GM21576 (cell line): ENCODE results near the gene CBFA2T3.
"Not testable (repeated sequence)": the region's sequence is repeated elsewhere in the genome, so short reads cannot be mapped to it uniquely, and the experiment has no call there.

Source experiments
- ATAC-seq: cut with Tn5 transposase; IDR thresholded peaks from one replicate; pipeline ENCODE4 v1.9.1; 2021; ENCODE audit warnings: mild to moderate bottlenecking, moderate library complexity; ENCODE audit not compliant: unreplicated experiment

Gene CBFA2T3

GRCh38 chr16:88894681-88895300 lies 82.2 kb downstream of the CBFA2T3 start:
- ATAC-seq = no peak

- not testable (repeated sequence) for ATAC-seq
Measured at GRCh38 chr16:88894266-88894665, 82.7 kb downstream of the CBFA2T3 start.

GRCh38 chr16:88893127-88893968 lies 83.7 kb downstream of the CBFA2T3 start:
- no peak for ATAC-seq

GRCh38 chr16:88892065-88892464 lies 84.9 kb downstream of the CBFA2T3 start:
- no peak for ATAC-seq

GRCh38 chr16:88891083-88891482 lies 85.9 kb downstream of the CBFA2T3 start:
- no peak for ATAC-seq

GRCh38 chr16:88889702-88890352 lies 87.2 kb downstream of the CBFA2T3 start:
- ATAC-seq = not testable (repeated sequence)

GRCh38 chr16:88888461-88889387 lies 88.3 kb downstream of the CBFA2T3 start:
- ATAC-seq = no peak

GRCh38 chr16:88888057-88888456 lies 89.0 kb downstream of the CBFA2T3 start:
- no peak for ATAC-seq

GRCh38 chr16:88886845-88887521 lies 90.0 kb downstream of the CBFA2T3 start:
- no peak for ATAC-seq

- no peak for ATAC-seq
Measured at GRCh38 chr16:88886420-88886844, 90.6 kb downstream of the CBFA2T3 start.

- no peak for ATAC-seq
Measured at GRCh38 chr16:88885693-88886280, 91.2 kb downstream of the CBFA2T3 start.

GRCh38 chr16:88884569-88885271 lies 92.3 kb downstream of the CBFA2T3 start:
- ATAC-seq = no peak

GRCh38 chr16:88883946-88884345 lies 93.1 kb downstream of the CBFA2T3 start:
- no peak for ATAC-seq

GRCh38 chr16:88883117-88883895 lies 93.7 kb downstream of the CBFA2T3 start:
- ATAC-seq = no peak

GRCh38 chr16:88882358-88883030 lies 94.5 kb downstream of the CBFA2T3 start:
- no peak for ATAC-seq

- ATAC-seq = no peak
Measured at GRCh38 chr16:88881675-88882357, 95.2 kb downstream of the CBFA2T3 start.

GRCh38 chr16:88881007-88881615 lies 95.9 kb downstream of the CBFA2T3 start:
- no peak for ATAC-seq
